IMR-90 (cell line): ENCODE measurements around the gene SLC18B1. TPM values are rescaled to one million over a fixed set of nuclear protein-coding genes. Genes with fewer than 3 reads are reported as not detected.

Source experiments
- ATAC-seq: fragments of 200-7000 bp; cut with Tn5 transposase; 2 replicates; pipeline ENCODE4 v1.9.1; 2020; ENCODE audit warnings: low read depth, mild to moderate bottlenecking, moderate library complexity
- BruUV-seq: library from RNA; stranded (reverse); fragments of 400-500 nt; replicated peaks from 2 replicates; lab custom pipeline; 2021; lab: Mats Ljungman, UMichigan
- CTCF ChIA-PET: fragments of 300-600 bp; formaldehyde crosslinking; extraction: SDS; loops from one replicate; lab custom pipeline; 2021; ENCODE audit warnings: antibody characterized with exemption; lab: Yijun Ruan, JAX
- POLR2A ChIA-PET: fragments of 300-600 bp; sonication (Branson Sonifier 250); formaldehyde crosslinking; loops from one replicate; lab custom pipeline; 2022; ENCODE audit warnings: antibody characterized with exemption; ENCODE audit not compliant: unreplicated experiment; lab: Charles Lee
- DNase-seq: peaks from one replicate; pipeline ENCODE4 v3.0.0; 2013
- H2AFZ ChIP-seq: replicated peaks from 2 replicates; pipeline ENCODE3; 2013; ENCODE audit warnings: low read length, mild to moderate bottlenecking; ENCODE audit not compliant: poor library complexity
- H2AK5ac ChIP-seq: 2 replicates; pipeline ENCODE4 v1.6.1; 2013; ENCODE audit warnings: low read depth, low read length, inconsistent platforms
- H2AK9ac ChIP-seq: replicated peaks from 2 replicates; pipeline ENCODE3; 2013; ENCODE audit warnings: mild to moderate bottlenecking, low read depth, low read length, moderate library complexity; ENCODE audit not compliant: poor library complexity
- H2BK120ac ChIP-seq: 2 replicates; pipeline ENCODE4 v1.6.1; 2013; ENCODE audit warnings: low read depth, low read length, inconsistent platforms
- H2BK15ac ChIP-seq: 3 replicates; pipeline ENCODE4 v1.6.1; 2013; ENCODE audit warnings: low read depth, low read length, inconsistent platforms
- H2BK20ac ChIP-seq: 2 replicates; pipeline ENCODE4 v1.6.1; 2013; ENCODE audit warnings: low read depth, mild to moderate bottlenecking, inconsistent platforms, low read length, moderate library complexity
- H2BK5ac ChIP-seq: 2 replicates; pipeline ENCODE4 v1.6.1; 2013; ENCODE audit warnings: mild to moderate bottlenecking, low read depth, low read length, inconsistent platforms; ENCODE audit not compliant: poor library complexity, severe bottlenecking
- H3K14ac ChIP-seq: replicated peaks from 2 replicates; pipeline ENCODE4 v1.6.1; 2013; ENCODE audit warnings: low read depth, low read length, inconsistent platforms
- H3K18ac ChIP-seq: 2 replicates; pipeline ENCODE4 v1.6.1; 2013; ENCODE audit warnings: low read depth, low read length, control low read depth
- H3K23ac ChIP-seq: 2 replicates; pipeline ENCODE4 v1.6.1; 2013; ENCODE audit warnings: low read depth, low read length, inconsistent platforms
- H3K27ac ChIP-seq: 2 replicates; pipeline ENCODE4 v1.5.1; 2013; ENCODE audit warnings: mild to moderate bottlenecking, control low read depth, low read length; ENCODE audit not compliant: insufficient read depth
- H3K27me3 ChIP-seq: 2 replicates; pipeline ENCODE4 v1.6.1; 2013; ENCODE audit warnings: low read length; ENCODE audit not compliant: control insufficient read depth, insufficient read depth
- H3K36me3 ChIP-seq: 2 replicates; pipeline ENCODE4 v1.6.1; 2013; ENCODE audit warnings: low read length, mixed read lengths; ENCODE audit not compliant: control insufficient read depth, insufficient read depth
- H3K4ac ChIP-seq: 2 replicates; pipeline ENCODE4 v1.6.1; 2013; ENCODE audit warnings: low read depth, low read length, inconsistent platforms
- H3K4me1 ChIP-seq: 2 replicates; pipeline ENCODE4 v1.6.1; 2013; ENCODE audit warnings: low read length, mixed read lengths; ENCODE audit not compliant: control insufficient read depth, insufficient read depth
- H3K4me2 ChIP-seq: 2 replicates; pipeline ENCODE4 v1.6.1; 2013; ENCODE audit warnings: low read depth, mild to moderate bottlenecking, control low read depth, low read length, moderate library complexity
- H3K4me3 ChIP-seq: 2 replicates; pipeline ENCODE4 v1.5.1; 2013; ENCODE audit warnings: low read depth, mild to moderate bottlenecking, control low read depth, low read length, moderate library complexity; ENCODE audit not compliant: insufficient read depth
- H3K56ac ChIP-seq: 2 replicates; pipeline ENCODE4 v1.6.1; 2013; ENCODE audit warnings: low read length, inconsistent platforms; ENCODE audit not compliant: insufficient read depth; ENCODE audit errors: extremely low read depth
- H3K79me1 ChIP-seq, 2 experiments: 2 replicates each; pipeline ENCODE4 v1.6.1; 2013; ENCODE audit warnings: low read length in 2 of 2, inconsistent platforms in 1 of 2, low read depth in 1 of 2
- H3K9ac ChIP-seq: 2 replicates; pipeline ENCODE4 v1.6.1; 2013; ENCODE audit warnings: low read depth, low read length, control low read depth
- H3K9me1 ChIP-seq: 2 replicates; pipeline ENCODE4 v1.6.1; 2013; ENCODE audit warnings: low read length, inconsistent platforms; ENCODE audit not compliant: insufficient read depth
- H3K9me3 ChIP-seq: 2 replicates; pipeline ENCODE4 v1.6.1; 2013; ENCODE audit warnings: low read length; ENCODE audit not compliant: control insufficient read depth, insufficient read depth
- H4K20me1 ChIP-seq: 2 replicates; pipeline ENCODE4 v1.6.1; 2013; ENCODE audit warnings: low read length, inconsistent platforms; ENCODE audit not compliant: insufficient read depth
- H4K5ac ChIP-seq: 2 replicates; pipeline ENCODE4 v1.6.1; 2013; ENCODE audit warnings: mild to moderate bottlenecking, low read depth, low read length, control low read depth
- H4K8ac ChIP-seq, 2 experiments: 2 replicates each; pipeline ENCODE4 v1.6.1; 2013; ENCODE audit warnings: low read depth in 2 of 2, low read length in 2 of 2, control low read depth in 1 of 2, inconsistent platforms in 1 of 2
- H4K91ac ChIP-seq: 2 replicates; pipeline ENCODE4 v1.6.1; 2013; ENCODE audit warnings: low read depth, low read length, inconsistent platforms; ENCODE audit not compliant: insufficient read depth
- BHLHE40 ChIP-seq: fragments of 150-350 bp; IDR thresholded peaks from 2 replicates; pipeline ENCODE4 v1.6.1; 2016; ENCODE audit warnings: mild to moderate bottlenecking, low read depth, low read length
- CEBPB ChIP-seq: IDR thresholded peaks from 2 replicates; pipeline ENCODE4 v1.6.1; 2012; ENCODE audit warnings: low read depth, low read length, improper control_type of control experiment
- CHD1 ChIP-seq: IDR thresholded peaks from 2 replicates; pipeline ENCODE4 v1.6.1; 2012; ENCODE audit warnings: low read depth, low read length, improper control_type of control experiment
- FOS ChIP-seq: fragments of 150-350 bp; IDR thresholded peaks from 2 replicates; pipeline ENCODE4 v1.6.1; 2016; ENCODE audit warnings: low read depth, low read length
- MAFK ChIP-seq: IDR thresholded peaks from 2 replicates; pipeline ENCODE4 v1.6.1; 2012; ENCODE audit warnings: low read depth, low read length, improper control_type of control experiment
- MAZ ChIP-seq: IDR thresholded peaks from 2 replicates; pipeline ENCODE4 v1.6.1; 2012; ENCODE audit warnings: low read depth, mild to moderate bottlenecking, low read length, improper control_type of control experiment, moderate library complexity, borderline replicate concordance
- MXI1 ChIP-seq: IDR thresholded peaks from 2 replicates; pipeline ENCODE4 v1.6.1; 2012; ENCODE audit warnings: low read depth, mild to moderate bottlenecking, low read length, moderate library complexity, borderline replicate concordance
- NFE2L2 ChIP-seq: fragments of 150-350 bp; IDR thresholded peaks from 2 replicates; pipeline ENCODE4 v1.6.1; 2016; ENCODE audit warnings: low read depth, mild to moderate bottlenecking, low read length
- POLR2A ChIP-seq: IDR thresholded peaks from 2 replicates; pipeline ENCODE4 v1.6.1; 2012; ENCODE audit warnings: mild to moderate bottlenecking, low read depth, low read length
- RAD21 ChIP-seq: IDR thresholded peaks from 2 replicates; pipeline ENCODE4 v1.6.1; 2012; ENCODE audit warnings: low read length, improper control_type of control experiment
- RCOR1 ChIP-seq: IDR thresholded peaks from 2 replicates; pipeline ENCODE4 v1.6.1; 2012; ENCODE audit warnings: mild to moderate bottlenecking, low read length, improper control_type of control experiment; ENCODE audit not compliant: insufficient replicate concordance
- RFX5 ChIP-seq: IDR thresholded peaks from 2 replicates; pipeline ENCODE4 v1.8.0; 2012; ENCODE audit warnings: low read depth, mild to moderate bottlenecking, low read length, moderate library complexity
- SMC3 ChIP-seq: fragments of 150-350 bp; IDR thresholded peaks from 2 replicates; pipeline ENCODE4 v1.6.1; 2016; ENCODE audit warnings: low read depth, mild to moderate bottlenecking, antibody characterized with exemption, low read length, moderate library complexity
- dilution Hi-C: fragments of 300-500 bp; cut with HindIII; formaldehyde crosslinking; loops from one replicate; pipeline ENCODE4 v1.14.3; 2018; ENCODE audit warnings: low sequenced_read_pairs; ENCODE audit not compliant: unreplicated experiment
- in situ Hi-C: fragments of 300-500 bp; cut with MboI; formaldehyde crosslinking; loops from 3 replicates; pipeline ENCODE4 v1.14.3; 2019; ENCODE audit warnings: low sequenced_read_pairs, inconsistent platforms, mixed read lengths
- intact Hi-C: fragments of 100-400 bp; cut with micrococcal nuclease; formaldehyde crosslinking; loops from 2 replicates; pipeline ENCODE4 v1.10.0; 2022
- polyA plus RNA-seq, 3 experiments: library from polyadenylated mRNA; depleted of rRNA; stranded (reverse); fragments of >200 nt; gene quantifications; 2 replicates each; pipeline ENCODE4 v1.2.3, GENCODE V29; 2012; ENCODE audit warnings: low replicate concordance in 1 of 3
- total RNA-seq: library from RNA; depleted of rRNA; stranded (reverse); fragments of >200 nt; gene quantifications from 2 replicates; pipeline ENCODE4 v1.2.3, GENCODE V29; 2012
- TF ChIP-seq, protein P1 (sequence below): fragments of 150-350 bp; IDR thresholded peaks from 2 replicates; pipeline ENCODE4 v1.6.1; 2017; ENCODE audit warnings: mild to moderate bottlenecking, antibody characterized with exemption, low read length, low read depth
- TF ChIP-seq, protein P2 (sequence below): conservative IDR thresholded peaks from 2 replicates; pipeline ENCODE4 v1.5.1; 2012; ENCODE audit warnings: mild to moderate bottlenecking, low read depth, low read length, improper control_type of control experiment
- TF ChIP-seq, protein P3 (sequence below): fragments of 150-350 bp; IDR thresholded peaks from 2 replicates; pipeline ENCODE4 v1.6.1; 2016; ENCODE audit warnings: low read depth, mild to moderate bottlenecking, low read length, moderate library complexity, borderline replicate concordance

Gene SLC18B1
- total and polyA plus RNA-seq, 2 of the 4 experiments (the other 2 are of a cell fraction), result 2.4 to 2.5 TPM

DNA sequence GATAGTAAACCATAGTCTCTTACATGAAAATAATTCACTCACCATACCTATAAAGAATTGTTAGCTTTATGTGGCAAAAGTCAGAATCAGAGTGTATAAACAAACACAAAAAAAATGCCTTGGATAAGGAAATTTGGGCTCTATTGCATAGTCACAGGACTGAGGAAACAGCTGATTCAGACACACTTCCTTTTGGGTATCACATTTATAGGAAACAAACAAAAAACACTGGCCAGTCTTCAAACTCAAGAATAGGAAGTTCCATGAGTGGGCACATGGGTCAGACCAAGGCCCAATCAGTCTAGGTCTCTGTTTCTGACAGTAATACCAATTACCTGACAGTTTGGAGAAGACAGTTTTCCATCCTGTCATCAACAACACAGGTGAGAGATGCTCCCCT is 8.0 kb downstream of the SLC18B1 start:
- no peak overlapping the region for H2AFZ ChIP-seq
- H3K9me3 ChIP-seq, result no peaks in the 10 kb centered on the region
- H2BK20ac ChIP-seq, result no peak overlapping the region
- no peak overlapping the region for H3K4me2 ChIP-seq
- H3K14ac ChIP-seq, result no peak overlapping the region
- TF ChIP-seq RFX5 (no peak), SMC3 (no peak), MAFK (no peak), RCOR1 (no peak), BHLHE40 (no peak), RAD21 (no peak), NFE2L2 (no peak), MAZ (no peak), CHD1 (no peak), FOS (no peak), CEBPB (no peak), MXI1 (no peak), POLR2A (no peak)
- TF ChIP-seq, protein P1, sequence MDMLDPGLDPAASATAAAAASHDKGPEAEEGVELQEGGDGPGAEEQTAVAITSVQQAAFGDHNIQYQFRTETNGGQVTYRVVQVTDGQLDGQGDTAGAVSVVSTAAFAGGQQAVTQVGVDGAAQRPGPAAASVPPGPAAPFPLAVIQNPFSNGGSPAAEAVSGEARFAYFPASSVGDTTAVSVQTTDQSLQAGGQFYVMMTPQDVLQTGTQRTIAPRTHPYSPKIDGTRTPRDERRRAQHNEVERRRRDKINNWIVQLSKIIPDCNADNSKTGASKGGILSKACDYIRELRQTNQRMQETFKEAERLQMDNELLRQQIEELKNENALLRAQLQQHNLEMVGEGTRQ, result no peak
- TF ChIP-seq, protein P2, sequence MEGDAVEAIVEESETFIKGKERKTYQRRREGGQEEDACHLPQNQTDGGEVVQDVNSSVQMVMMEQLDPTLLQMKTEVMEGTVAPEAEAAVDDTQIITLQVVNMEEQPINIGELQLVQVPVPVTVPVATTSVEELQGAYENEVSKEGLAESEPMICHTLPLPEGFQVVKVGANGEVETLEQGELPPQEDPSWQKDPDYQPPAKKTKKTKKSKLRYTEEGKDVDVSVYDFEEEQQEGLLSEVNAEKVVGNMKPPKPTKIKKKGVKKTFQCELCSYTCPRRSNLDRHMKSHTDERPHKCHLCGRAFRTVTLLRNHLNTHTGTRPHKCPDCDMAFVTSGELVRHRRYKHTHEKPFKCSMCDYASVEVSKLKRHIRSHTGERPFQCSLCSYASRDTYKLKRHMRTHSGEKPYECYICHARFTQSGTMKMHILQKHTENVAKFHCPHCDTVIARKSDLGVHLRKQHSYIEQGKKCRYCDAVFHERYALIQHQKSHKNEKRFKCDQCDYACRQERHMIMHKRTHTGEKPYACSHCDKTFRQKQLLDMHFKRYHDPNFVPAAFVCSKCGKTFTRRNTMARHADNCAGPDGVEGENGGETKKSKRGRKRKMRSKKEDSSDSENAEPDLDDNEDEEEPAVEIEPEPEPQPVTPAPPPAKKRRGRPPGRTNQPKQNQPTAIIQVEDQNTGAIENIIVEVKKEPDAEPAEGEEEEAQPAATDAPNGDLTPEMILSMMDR, result no peak
- TF ChIP-seq, protein P3, sequence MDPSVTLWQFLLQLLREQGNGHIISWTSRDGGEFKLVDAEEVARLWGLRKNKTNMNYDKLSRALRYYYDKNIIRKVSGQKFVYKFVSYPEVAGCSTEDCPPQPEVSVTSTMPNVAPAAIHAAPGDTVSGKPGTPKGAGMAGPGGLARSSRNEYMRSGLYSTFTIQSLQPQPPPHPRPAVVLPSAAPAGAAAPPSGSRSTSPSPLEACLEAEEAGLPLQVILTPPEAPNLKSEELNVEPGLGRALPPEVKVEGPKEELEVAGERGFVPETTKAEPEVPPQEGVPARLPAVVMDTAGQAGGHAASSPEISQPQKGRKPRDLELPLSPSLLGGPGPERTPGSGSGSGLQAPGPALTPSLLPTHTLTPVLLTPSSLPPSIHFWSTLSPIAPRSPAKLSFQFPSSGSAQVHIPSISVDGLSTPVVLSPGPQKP, result no peak
- H2BK5ac ChIP-seq, result no peak overlapping the region
- H2BK120ac ChIP-seq, result no peak overlapping the region
- no peak overlapping the region for H4K5ac ChIP-seq
- H3K9me1 ChIP-seq, result no peaks in the 10 kb centered on the region
- ChIA-PET POLR2A (no interaction called here), CTCF (no interaction called here)
- dilution Hi-C loops, result no loop called here
- no peak overlapping the region for H4K91ac ChIP-seq
- ATAC-seq (no peak), DNase-seq (no peak)
- no peaks in the 10 kb centered on the region for H3K4me1 ChIP-seq
- no peak overlapping the region for H3K56ac ChIP-seq
- H3K27ac ChIP-seq, result no peak overlapping the region
- no peak overlapping the region for H2AK9ac ChIP-seq
- in situ Hi-C loops, result no loop called here
- intact Hi-C loops, result no loop called here
- H2BK15ac ChIP-seq, result no peak overlapping the region
- H3K27me3 ChIP-seq, result no peaks in the 10 kb centered on the region
- peaks cover 10% of the 10 kb centered on the region; the same call in 1 of the 2 replicates for H3K36me3 ChIP-seq
- no peaks in the 10 kb centered on the region for H3K79me1 ChIP-seq
- H4K20me1 ChIP-seq, result no peaks in the 10 kb centered on the region
- H3K4me3 ChIP-seq, result no peak overlapping the region
- H3K23ac ChIP-seq, result no peak overlapping the region
- H2AK5ac ChIP-seq, result no peak overlapping the region
- no peak overlapping the region for H3K9ac ChIP-seq
- BruUV-seq, result no TSS peak
- no peak overlapping the region for H3K4ac ChIP-seq
- H4K8ac ChIP-seq, result no peak overlapping the region
- H3K18ac ChIP-seq, result no peak overlapping the region
